Measurements from ENCODE around the gene FHIT.

Gene FHIT

GRCh38 chr3:59990915-59991314 is 1260.3 kb downstream of the FHIT start:
- TF ChIP-seq FOXP2 (optimal IDR thresholded peaks at IDR 0.05; ENCODE audit: borderline replicate concordance, extremely low read depth, extremely low read length, insufficient read depth) (no peak), SIN3A (IDR thresholded peaks at IDR 0.05; ENCODE audit: borderline replicate concordance, insufficient read depth, low read length) (no peak), TAF1 (IDR thresholded peaks at IDR 0.05; ENCODE audit: borderline replicate concordance, insufficient read depth, low read length) (no peak), POLR2AphosphoS5 (IDR thresholded peaks at IDR 0.05; ENCODE audit: low read depth, low read length) (no peak)
- TF ChIP-seq, protein P1, sequence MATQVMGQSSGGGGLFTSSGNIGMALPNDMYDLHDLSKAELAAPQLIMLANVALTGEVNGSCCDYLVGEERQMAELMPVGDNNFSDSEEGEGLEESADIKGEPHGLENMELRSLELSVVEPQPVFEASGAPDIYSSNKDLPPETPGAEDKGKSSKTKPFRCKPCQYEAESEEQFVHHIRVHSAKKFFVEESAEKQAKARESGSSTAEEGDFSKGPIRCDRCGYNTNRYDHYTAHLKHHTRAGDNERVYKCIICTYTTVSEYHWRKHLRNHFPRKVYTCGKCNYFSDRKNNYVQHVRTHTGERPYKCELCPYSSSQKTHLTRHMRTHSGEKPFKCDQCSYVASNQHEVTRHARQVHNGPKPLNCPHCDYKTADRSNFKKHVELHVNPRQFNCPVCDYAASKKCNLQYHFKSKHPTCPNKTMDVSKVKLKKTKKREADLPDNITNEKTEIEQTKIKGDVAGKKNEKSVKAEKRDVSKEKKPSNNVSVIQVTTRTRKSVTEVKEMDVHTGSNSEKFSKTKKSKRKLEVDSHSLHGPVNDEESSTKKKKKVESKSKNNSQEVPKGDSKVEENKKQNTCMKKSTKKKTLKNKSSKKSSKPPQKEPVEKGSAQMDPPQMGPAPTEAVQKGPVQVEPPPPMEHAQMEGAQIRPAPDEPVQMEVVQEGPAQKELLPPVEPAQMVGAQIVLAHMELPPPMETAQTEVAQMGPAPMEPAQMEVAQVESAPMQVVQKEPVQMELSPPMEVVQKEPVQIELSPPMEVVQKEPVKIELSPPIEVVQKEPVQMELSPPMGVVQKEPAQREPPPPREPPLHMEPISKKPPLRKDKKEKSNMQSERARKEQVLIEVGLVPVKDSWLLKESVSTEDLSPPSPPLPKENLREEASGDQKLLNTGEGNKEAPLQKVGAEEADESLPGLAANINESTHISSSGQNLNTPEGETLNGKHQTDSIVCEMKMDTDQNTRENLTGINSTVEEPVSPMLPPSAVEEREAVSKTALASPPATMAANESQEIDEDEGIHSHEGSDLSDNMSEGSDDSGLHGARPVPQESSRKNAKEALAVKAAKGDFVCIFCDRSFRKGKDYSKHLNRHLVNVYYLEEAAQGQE (IDR thresholded peaks at IDR 0.05; ENCODE audit: insufficient read depth in 1 of 2, low read depth in 2 of 2, low read length in 2 of 2), result no peak

DNA sequence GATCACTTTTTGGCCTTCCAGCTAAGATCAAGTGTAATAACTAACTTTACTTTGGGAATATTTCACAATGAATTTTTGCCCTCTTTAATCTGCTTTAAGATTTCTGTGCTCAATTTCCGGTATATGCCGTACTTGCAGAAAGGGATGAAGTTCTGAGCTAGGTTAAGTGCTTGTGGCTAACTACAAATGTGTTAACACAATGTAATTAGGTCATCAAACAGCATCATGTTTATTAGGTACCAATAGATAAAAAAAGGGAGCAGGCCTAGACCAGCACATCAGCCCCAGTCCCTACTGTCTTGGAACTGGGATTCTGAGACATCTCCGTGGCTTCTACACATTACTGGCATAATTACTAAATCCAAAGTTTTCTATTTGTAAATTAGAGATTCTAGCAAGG is 1268.7 kb downstream of the FHIT start:
- TF ChIP-seq FOXP2 (optimal IDR thresholded peaks at IDR 0.05; ENCODE audit: borderline replicate concordance, extremely low read depth, extremely low read length, insufficient read depth) (no peak), TAF1 (IDR thresholded peaks at IDR 0.05; ENCODE audit: borderline replicate concordance, insufficient read depth, low read length) (no peak), POLR2AphosphoS5 (IDR thresholded peaks at IDR 0.05; ENCODE audit: low read depth, low read length) (no peak), SIN3A (IDR thresholded peaks at IDR 0.05; ENCODE audit: borderline replicate concordance, insufficient read depth, low read length) (no peak)
- TF ChIP-seq, protein P1 (IDR thresholded peaks at IDR 0.05; ENCODE audit: insufficient read depth in 1 of 2, low read depth in 2 of 2, low read length in 2 of 2), result no peak

GRCh38 chr3:59981377-59981776 is 1269.9 kb downstream of the FHIT start:
- TF ChIP-seq TAF1 (IDR thresholded peaks at IDR 0.05; ENCODE audit: borderline replicate concordance, insufficient read depth, low read length), result no peak
- no peak for TF ChIP-seq POLR2AphosphoS5 (IDR thresholded peaks at IDR 0.05; ENCODE audit: low read depth, low read length)

- no peak for TF ChIP-seq FOXP2 (optimal IDR thresholded peaks at IDR 0.05; ENCODE audit: borderline replicate concordance, extremely low read depth, extremely low read length, insufficient read depth)
- TF ChIP-seq SIN3A (IDR thresholded peaks at IDR 0.05; ENCODE audit: borderline replicate concordance, insufficient read depth, low read length), result no peak
- TF ChIP-seq, protein P1 (IDR thresholded peaks at IDR 0.05; ENCODE audit: insufficient read depth in 1 of 2, low read depth in 2 of 2, low read length in 2 of 2), result no peak
- TF ChIP-seq TAF1 (IDR thresholded peaks at IDR 0.05; ENCODE audit: borderline replicate concordance, insufficient read depth, low read length), result no peak
- no peak for TF ChIP-seq POLR2AphosphoS5 (IDR thresholded peaks at IDR 0.05; ENCODE audit: low read depth, low read length)
These were observed 1270.7 kb downstream of the FHIT start for GRCh38 chr3:59980576-59980975.

DNA sequence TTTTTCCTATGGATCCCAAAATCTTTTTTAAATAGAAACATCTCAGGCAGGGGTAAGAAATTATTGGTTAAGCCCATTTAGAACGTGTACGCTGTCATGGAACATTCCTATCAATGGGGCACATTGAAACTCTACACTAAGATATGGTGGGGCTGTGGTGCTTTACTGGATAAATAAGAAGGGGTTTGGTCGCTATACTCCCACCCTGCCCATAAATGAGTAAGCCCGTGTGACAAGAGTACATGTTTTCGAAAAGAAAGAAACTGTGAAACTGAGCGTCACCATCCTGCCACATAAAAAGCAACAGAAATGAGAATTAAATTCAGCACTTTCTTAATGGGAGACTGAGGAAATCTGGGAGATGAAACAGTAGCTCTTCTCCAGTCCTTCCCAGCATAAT is 1271.7 kb downstream of the FHIT start:
- no peak for TF ChIP-seq SIN3A (IDR thresholded peaks at IDR 0.05; ENCODE audit: borderline replicate concordance, insufficient read depth, low read length)
- no peak for TF ChIP-seq FOXP2 (optimal IDR thresholded peaks at IDR 0.05; ENCODE audit: borderline replicate concordance, extremely low read depth, extremely low read length, insufficient read depth)

DNA sequence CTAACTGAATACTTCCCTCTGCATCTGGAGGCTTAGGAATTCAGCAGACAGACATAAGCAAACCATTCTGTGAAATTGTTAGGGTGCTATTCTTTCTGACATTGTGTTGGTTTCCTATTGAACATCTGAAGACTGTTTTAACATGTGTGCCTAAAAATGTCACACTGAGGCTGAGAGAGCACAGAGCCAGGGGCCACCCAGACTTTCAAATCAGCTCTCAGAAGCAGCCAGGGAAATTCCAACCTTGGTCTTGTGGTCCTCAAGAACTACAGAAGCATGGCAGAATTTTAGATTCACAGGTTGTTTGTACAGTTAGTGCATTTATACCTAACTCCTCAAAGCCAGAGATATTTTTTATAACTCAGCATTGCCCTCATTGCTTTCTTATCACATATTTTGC is 1272.3 kb downstream of the FHIT start:
- TF ChIP-seq FOXP2 (optimal IDR thresholded peaks at IDR 0.05; ENCODE audit: borderline replicate concordance, extremely low read depth, extremely low read length, insufficient read depth) (no peak), SIN3A (IDR thresholded peaks at IDR 0.05; ENCODE audit: borderline replicate concordance, insufficient read depth, low read length) (no peak), POLR2AphosphoS5 (IDR thresholded peaks at IDR 0.05; ENCODE audit: low read depth, low read length) (no peak), TAF1 (IDR thresholded peaks at IDR 0.05; ENCODE audit: borderline replicate concordance, insufficient read depth, low read length) (no peak)
- TF ChIP-seq, protein P1 (IDR thresholded peaks at IDR 0.05; ENCODE audit: insufficient read depth in 1 of 2, low read depth in 2 of 2, low read length in 2 of 2), result no peak
